Epidermal melanocyte (primary cell): ENCODE measurements around the gene GABRP.
"Not testable (repeated sequence)": the region's sequence is repeated elsewhere in the genome, so short reads cannot be mapped to it uniquely, and the experiment has no call there.

Experiments
- DNase-seq: peaks from one replicate; pipeline ENCODE4 v3.0.0; 2011; ENCODE audit warnings: low spot score; ENCODE audit not compliant: insufficient read length

Gene GABRP

DNA sequence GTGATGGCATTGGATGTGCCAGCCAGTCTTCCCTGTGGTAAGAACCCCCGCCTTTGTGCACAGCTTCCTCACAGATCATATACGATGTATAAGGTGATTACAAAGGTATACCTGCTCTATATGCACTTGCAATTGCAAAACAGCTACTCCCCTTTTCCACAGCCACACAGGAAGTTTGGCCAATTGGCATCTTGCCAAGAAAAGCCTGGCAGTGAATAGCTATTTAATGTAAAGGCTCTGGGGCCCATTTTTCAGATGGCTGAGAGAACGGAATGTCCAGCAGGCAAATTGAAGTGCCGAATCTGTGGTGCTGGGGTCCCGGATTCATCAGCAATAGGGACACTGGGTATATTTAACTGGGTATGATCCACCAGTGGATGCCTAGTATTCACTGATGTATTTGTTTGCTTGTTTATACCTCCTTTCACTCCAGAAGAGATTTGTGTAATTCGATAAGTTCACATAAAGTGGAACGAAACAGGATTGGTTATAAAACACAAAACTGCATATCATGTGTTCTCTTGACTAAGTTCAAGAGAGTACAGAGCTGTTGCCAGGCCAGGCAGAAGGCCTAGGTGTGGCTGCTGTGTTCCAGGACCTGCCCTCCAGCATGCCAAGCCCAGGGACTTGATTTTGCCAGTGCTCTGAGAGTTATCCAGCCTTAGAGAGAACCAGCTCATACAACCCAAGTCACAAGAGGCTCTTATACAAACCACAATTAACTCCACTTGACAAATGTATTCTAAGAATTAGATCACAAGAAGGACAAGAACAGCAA, 27.7 kb upstream of the GABRP start:
- DNase-seq, result no peak

DNA sequence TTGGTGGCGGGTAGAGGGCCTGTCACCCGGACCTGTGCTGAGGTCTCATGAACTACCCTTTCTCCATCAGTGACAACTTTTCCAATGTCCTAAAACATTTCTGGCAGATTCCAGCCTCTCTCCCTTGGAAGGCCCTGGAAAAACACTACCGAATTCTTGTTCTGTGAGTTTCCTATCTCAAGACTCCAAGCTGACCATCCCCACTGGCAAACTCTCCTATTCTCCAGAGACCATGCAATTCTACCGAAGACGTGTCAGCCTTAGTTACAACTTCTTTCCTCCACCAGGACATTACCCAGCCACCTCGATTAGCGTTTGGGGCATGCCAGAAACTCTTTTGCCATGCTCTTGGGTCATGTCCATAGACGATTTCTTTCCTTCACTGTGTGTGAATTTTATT, 26.8 kb upstream of the GABRP start:
- no peak for DNase-seq

DNA sequence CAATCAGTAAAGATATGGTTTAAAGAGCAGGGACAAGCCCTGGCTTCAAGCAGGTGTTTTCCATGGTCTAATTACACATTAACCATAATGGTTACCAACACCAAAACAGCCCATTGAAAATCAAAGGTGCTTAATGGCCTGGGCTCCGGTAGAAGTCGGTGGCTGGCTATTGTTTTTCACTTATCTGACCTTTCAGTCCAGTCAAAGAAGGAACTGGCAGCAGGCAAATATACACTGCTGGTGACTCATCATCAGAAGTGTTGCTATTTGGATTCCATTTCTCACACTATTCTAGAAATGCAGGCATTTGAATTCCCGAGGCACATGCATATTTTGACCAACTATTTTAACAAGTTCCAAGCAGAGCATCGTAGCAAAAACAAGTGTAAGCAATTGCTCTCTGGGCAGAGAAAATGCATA, 26.3 kb upstream of the GABRP start:
- no peak for DNase-seq

DNA sequence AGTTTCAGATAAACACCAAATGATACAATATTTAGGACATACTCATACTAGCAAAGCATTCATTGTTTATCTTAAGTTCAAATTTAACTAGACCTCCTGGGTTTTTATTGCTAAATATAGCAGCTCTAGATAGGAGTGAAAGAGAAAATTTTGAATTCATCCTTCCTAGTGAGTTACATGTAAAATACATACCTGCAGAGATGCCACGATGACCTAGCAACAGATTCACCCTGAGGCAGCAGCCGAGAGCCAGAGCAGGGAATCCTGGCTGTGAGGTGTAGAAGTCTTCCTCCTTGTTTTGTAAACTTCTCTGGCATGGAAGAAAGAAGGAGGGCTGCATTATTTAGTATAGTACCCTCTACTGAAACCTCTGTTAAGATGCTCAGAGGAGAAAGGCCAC, 25.9 kb upstream of the GABRP start:
- no peak for DNase-seq

DNA sequence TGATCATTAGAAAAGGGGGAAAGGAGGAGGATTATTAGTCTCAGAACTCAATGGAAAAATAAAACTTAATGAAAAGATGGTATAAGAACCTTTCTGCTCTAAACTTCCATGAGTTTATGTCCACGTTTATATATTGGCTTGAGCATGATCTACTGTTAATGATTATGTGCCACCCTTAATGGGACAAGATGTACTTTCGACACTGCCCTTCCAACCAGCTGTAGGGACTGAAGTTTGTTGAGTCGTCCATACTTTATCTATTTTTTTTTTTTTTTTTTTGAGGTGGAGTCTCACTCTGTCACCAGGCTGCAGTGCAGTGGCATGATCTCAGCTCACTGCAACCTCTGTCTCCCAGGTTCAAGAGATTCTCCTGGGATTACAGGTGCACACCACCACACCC, 25.0 kb upstream of the GABRP start:
- no peak for DNase-seq

DNA sequence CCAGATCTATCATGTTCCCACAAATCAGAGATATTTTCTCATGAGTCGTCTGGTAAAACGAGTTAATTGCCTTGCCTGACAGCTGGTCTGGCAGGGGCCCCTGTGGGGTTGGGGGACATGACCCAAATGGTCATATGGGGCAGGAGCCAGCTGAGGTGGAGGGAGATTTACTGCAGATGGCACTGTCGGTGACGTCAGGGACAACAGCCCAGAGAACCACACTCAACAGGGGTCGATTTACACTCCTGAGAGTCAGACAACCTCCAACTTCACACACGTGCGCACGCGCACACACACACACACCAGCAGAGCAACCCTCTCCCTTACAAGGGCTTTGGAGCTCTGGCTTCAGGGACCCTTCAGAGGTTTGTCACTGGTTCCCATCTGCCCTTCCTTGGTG, 23.4 kb upstream of the GABRP start:
- DNase-seq, result no peak

DNA sequence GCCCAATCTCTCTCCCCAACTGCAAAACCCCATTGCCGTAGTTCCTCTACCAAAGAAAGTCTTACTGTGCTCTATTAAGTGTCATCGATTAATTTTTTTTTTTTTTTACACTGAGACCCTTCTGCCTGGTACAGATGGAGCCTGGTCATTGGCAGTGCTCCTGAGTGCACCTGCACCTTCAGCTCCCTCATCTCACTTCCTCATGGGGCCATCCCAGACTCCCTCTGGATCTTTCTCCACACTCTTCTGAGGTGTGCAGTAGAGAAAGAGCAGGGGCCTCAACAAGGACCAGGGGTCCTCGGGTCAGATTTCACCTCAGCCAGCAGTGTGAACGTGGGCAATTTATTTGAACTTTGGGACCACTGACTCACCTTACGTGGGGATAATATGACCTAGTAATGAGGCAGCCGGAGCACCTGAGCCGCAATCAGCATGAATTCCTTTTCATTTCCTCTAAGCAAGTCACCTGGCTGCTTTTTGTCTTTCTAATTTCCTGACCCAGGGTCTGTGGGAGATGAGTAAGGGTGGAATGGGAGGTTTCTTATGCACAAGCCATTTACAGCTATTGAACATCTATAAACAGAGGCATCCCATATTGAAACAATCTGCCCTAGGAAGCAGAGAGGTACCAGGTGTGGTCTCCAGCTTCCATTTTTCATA, 22.3 kb upstream of the GABRP start:
- DNase-seq, result no peak

DNA sequence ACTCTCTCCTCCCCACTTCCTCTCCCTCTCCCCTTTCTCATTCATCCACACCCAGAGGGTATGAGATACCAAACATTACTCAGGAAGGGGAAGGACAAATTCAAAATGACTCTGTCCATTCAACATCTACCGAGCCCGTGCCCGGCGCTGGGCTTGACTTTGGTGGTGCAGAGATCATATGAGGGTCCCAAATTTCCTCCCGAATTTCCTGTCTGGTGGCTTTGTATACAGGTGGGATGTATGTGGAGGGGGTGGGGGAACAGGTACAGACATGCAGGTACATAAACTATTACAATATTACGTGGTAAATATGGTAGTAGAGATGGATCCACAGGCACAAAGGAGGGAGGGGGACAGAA, 21.8 kb upstream of the GABRP start:
- DNase-seq, result no peak

DNA sequence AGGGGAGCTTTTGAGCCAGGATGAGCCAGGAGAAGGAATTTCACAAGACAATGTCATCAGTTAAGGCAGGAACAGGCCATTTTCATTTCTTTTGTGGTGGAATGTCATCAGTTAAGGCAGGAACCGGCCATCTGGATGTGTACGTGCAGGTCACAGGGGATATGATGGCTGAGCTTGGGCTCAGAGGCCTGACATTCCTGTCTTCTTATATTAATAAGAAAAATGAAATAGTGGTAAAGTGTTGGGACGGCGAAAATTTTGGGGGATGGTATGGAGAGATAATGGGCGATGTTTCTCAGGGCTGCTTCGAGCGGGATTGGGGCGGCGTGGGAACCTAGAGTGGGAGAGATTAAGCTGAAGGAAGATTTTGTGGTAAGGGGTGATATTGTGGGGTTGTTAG, 21.2 kb upstream of the GABRP start:
- not testable (repeated sequence) for DNase-seq

DNA sequence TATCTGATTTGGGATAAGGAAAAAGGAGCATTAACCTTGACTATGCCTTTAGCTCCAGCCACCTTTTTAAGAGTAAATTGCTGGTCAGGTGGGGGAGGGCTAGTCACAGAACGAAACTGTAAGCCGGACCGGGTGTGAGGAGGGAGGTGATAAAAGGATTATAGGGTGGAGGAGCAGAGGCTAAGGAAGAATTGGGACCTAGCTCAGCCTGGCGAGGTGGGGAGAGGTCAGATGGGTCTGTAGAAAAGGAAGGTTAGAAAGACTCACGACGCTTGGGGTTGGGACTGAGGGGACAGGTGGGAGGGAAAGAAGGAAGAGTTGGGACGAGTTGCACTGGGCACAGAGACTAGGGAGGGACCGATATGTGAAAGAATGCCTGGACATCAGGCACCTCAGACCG, 17.7 kb upstream of the GABRP start:
- DNase-seq, result not testable (repeated sequence)

DNA sequence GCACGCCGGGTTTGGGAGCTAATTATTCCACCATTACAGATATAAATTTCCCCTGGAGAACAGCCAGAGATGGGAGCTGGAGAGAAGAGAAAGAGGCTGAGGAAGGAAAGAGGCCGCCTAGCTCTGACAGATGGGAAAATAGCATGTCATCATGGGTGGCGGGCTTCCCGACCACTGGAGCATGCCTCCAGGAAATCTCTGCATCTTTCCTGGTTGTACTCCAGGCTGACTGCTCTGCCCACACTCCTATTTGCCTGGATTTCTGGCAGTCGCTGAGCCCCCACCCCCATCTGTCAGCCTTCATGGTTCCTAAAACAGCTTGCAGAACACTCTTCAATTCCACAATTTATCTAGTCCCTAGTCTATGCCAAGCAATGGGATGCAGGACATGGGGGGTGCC, 14.3 kb upstream of the GABRP start:
- DNase-seq, result no peak

DNA sequence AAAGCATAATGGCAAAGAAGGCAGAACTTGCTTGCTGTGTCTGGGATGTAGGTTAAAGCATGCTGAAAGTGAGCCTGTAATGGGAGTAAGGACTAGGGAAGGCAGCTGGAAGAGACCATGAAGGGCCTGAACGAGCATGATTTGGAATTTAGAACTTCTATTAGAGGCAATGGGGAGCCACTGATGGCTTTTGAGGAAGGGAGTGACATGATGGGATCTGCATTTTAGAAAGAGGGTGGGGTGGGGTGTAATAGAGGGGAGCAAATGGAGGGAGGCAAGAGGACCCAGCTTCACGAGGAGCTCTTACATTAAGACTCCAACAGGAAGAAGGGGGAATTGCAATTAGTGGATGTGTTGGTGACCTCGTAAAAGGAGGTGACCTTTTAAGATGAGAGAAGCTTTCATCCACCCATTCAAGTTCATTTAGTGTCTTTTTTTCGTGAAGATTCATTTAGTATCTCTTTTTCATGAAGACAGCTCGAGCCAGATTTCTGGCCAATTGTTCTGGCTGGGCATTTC, 13.6 kb upstream of the GABRP start:
- no peak for DNase-seq

DNA sequence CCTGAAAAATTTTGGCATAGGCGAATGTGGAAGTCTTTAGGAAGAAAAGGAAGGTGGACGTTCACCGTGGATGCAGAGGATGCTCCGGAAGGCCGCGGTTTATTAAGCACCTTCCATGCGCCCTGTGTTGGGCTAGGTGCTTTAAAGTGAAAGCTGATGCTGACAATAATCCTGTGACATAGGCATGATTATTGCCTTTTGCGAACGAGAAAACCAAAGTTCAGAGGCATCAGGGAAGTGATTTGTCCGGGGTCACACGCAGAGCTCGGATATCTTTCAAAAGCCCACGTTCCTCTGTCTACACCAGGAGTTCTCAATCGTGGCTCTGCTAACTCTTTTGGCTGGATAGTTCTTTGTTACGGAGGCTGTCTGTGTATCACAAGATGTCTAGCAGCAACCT, 12.0 kb upstream of the GABRP start:
- no peak for DNase-seq

DNA sequence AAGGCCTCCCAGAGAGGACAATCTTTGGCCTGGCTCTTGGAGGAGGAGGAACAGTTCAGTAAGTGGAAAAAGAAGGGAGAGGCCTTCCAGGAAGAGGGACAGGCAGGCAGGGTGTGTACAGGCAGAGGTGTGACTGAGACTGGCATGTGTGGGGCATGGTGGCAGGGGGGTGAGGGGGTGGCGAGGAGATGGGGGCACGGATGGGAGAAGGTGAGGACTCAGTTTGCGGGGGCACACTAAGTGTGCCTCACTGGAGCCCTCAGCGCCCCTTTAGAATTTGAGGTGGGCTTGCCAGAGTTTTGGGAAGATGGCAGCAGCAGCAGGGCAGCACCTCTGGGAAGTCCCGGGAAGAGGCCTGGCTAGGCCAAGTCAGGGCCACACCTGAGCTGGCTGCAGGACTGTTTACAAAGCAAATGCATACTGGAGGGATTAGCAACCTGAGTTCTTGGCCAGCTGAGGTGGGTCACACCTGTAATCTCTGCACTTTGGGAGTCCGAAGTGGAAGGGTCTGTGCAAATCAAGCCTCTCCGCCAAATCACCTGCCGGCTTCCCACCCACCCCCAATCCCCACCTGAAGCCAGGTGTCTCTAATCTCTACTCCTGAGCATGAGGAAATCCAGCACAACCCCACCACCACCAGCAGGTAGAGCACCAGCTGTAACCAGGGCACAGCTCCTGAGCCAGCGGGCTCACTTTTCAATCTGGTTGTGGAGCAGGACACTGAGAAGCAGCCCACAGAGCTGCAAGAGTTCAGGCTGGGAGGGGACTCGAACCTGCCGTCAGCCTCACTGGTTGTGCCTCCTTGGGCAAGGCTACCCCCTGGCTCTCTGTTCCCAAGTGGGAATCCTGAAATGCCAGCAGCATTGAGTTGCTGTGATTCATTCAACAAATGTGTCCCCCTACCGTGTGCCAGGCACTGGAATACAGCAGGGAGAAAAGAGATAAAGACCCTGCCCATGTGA, 10.2 kb upstream of the GABRP start:
- DNase-seq, result no peak

DNA sequence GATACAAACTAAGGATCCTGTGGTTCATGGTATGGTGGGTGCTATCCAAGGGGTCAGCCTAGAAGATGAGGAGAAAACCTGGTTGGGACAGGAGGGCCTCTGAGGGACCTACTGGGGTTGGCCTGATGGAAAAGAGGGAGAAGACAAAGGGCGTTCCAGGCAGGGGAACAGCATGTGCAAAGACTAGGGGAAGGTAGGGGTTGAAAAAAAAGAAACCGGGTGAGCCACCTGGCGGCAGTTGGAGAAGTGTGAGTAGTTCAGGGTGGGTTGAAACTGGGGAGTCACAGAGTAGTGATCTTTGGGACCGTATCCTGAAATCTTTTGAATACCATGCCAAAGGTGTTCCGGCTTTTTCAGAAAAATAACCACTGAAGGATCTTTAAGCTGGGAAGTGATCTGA, 8.7 kb upstream of the GABRP start:
- DNase-seq, result no peak

DNA sequence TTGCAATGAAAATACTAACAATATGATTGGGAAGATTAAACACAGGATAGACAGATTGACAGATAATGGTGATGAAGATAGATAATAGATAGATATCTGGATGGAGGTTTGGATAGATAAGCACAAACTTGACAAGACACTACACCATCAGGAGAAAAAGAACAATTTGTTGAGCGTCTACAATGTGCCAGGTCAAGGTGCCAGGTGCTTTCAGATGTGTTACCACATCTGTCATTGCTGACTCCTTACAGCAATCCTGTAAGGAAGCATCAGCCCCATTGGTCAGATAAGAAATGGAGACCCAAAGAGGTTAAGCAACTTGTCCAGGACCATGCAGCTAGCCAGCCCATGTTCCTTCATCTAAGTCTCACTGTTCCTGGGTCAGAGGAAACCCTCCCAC, 1.6 kb upstream of the GABRP start:
- no peak for DNase-seq

DNA sequence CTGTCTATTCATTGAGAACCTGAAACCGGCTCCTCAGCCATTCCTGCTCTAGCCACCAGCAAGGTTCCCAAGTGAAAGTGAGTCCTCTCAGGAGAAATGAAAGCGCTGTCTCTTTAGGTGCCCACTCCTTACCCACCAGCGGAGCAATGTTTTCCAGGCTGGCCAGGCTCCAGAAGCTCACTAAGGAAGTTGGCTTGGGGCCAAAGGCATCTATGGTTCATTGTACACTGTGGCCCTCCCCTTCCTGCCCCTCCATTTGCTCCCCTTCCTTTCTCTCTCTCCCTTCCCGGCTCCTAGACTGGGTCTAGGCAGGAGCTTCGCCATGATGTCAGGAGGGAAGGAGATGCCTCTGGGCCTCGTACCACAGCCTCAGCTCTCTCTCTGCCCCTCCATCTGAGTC, 1.1 kb upstream of the GABRP start:
- no peak for DNase-seq

DNA sequence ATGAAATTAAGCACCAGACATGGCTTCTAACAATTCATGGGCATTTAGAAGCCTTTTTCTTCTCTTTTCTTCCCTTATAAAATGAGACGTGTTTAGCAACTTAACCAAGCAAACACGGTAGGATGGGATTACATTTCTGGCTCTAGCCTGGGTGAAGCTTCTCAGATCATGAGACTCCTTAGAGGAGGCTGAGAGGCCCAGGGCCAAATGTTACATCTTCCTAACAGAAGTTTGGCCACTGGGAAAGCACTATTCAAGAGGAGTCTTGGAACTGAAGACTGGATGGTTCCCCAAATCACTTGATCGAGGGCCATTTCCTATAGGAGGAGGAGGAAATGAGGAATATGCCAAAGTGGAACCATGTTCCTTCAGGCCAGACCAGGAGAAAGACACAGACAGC, 1.9 kb downstream of the GABRP start:
- DNase-seq, result no peak

DNA sequence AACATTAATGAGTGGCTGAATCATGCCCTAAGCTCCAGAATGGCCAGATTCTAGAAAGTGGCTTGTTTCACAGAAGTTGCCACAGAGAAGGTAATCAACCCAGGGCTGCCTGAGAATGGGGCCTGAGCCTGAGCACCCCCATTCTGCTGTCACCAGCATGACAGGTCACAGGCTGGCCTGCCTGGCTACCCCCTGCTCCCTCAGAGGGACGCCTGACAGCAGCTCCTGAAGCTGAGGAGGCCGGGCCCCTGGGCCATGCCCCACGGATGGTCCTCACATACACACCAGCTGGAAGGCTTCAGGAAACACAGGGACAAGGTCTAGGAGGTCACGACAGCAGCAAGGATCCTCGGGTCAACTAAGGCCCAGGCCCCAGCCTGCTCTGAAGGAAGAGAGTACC, 3.7 kb downstream of the GABRP start:
- no peak for DNase-seq

DNA sequence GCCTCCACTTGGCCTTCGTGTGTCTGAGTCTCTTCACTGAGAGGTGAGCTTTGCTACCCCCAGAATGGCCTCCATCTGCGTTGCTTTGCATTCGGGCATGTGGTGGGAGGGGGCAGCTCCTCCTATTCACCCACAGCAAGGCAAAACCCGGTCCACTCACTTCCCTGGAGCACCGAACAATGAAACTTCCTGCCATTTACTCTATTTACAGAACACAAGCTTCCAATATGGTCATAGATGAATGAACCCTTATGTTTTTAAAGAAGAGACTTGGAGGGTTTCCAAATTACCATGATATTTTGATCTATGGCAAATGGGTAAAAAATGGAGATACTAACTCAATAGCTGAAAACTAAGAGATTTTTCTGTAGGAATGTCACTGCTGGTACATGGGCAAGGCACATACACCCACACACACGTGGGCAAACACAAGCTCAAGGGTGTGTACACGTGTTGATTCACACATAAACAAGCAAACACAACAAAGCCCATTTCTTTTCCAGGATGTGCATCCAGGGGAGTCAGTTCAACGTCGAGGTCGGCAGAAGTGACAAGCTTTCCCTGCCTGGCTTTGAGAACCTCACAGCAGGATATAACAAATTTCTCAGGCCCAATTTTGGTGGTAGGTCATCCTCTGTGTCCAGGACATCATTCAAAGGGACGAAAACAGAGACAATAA, 5.2 kb downstream of the GABRP start:
- DNase-seq, result no peak

DNA sequence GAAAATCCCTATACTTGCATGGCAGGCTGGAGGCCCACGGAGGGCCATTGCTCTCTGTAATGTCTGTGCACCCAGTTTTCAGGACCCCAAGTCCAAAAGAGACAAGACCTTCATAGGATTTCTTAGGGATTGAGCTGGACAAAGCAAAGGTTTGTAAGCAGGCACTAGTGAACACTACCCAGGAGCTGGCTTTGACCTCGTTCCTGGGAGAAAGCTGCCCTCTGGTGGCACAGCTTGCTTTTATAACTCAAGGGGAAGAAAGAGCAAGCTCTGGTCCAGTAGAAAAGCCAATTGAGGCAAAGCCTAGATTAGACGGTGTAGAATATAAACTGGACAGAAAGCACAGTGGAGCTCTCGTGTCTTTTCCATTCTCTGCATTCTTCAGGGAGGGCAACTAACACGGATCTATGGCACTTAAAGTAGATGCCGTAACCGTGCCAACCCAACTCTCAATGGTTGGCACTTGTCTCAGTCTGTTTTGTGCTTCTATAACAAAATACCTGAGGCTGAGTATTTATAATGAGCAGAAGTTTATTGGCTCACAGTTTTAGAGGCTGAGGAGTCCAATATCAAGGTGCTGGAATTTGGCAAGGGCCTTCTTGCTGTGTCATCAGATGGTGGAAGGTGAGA, 7.9 kb downstream of the GABRP start:
- DNase-seq, result peak; percentile 65
